ENCODE results near the gene MIB2.

Gene MIB2

DNA sequence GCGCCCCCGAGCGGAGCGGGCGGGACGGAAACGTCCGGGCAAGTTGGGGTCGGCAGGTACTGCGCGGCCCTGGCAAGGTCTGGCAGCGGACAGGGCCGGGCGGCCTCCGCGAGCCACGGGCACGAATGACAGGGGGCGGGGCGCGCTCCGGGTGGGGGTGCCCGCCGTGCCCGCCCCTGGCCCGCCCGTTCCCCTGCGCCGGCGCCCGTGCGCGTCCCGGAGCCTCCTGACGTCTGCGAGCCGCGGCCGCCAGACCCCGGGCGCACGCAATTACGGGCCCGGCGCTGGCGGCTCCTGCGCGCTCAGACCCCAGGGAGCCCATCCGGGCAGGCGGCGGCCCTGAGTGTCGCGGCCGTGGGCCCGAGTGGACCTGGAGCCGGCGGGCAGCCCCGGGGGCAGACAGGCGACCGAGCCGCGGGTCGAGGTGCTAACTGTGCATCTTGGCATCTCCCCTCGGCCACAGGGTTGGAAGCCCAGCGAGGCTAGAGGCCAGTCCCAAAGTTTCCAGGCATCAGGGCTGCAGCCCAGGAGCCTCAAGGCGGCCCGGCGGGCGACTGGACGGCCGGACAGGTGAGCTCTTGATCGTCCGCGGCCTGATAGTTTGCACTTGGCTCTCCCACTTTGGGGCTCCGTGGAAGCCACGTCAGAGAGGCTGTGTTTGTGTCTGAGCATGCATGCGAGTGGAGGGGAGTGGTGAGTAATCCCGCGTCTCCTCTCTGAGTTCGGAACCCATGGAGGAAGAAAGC lies 918 bp downstream of the MIB2 start:
- DNase-seq: no peak

DNA sequence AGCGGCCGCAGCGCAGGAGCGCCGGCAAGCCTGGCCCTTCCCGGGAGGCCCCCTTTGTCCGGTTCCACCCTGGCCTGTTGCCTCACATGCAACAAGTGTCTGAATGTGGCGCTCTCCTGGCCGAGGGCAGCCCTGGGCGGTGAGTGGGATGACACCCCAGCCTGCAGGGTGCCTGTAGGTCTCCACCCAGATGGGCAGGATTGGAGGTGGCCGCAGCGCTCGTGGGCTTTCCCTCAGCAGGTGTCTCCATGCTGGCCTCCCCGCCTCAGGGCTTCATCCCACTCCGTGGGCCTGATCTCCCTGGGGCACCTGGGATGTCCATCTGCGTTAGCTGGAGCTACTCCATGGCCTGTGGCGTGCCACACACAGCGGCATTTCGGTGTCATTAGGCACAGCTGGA lies 1.5 kb downstream of the MIB2 start:
- DNase-seq: no peak

DNA sequence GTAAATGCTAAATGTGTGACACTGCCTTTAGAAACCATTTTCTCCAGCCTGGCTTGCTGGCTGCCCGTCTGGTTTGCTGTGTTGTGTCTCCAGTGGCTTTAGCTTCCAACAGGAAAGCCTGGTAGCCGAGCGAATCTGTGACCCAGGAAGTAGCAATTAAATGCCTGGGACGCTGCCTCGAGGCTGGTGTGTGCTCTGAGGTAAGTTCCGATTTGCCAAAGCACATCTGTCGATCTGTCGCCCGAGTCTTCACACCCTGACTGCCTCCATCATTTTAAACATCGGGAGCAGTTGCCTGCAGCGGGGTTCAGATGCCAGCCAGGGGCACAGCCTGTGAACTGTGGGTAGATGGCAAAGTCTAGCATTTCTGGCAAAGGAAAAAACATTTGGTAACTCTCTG lies 2.2 kb downstream of the MIB2 start:
- DNase-seq: no peak

DNA sequence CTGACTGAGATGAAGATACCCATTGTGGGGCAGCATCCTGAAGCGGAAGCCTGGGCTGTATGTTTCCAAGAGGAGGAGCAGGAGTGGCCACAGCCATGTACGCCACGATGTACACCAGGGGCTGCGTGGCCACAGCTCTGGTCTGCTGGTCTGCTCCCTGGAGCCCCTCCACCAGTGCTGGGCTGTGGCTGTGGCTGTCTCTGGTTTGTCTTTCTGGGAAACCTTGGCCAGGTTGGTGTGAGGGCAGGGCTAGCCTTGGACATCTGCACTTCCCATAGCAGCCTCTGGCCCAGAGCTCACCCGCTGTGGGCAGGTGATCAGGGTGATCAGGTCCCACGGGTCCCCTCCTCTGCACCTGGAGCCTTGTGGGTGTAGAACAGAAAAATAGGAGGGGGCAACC lies 2.6 kb downstream of the MIB2 start:
- no peak for DNase-seq

DNA sequence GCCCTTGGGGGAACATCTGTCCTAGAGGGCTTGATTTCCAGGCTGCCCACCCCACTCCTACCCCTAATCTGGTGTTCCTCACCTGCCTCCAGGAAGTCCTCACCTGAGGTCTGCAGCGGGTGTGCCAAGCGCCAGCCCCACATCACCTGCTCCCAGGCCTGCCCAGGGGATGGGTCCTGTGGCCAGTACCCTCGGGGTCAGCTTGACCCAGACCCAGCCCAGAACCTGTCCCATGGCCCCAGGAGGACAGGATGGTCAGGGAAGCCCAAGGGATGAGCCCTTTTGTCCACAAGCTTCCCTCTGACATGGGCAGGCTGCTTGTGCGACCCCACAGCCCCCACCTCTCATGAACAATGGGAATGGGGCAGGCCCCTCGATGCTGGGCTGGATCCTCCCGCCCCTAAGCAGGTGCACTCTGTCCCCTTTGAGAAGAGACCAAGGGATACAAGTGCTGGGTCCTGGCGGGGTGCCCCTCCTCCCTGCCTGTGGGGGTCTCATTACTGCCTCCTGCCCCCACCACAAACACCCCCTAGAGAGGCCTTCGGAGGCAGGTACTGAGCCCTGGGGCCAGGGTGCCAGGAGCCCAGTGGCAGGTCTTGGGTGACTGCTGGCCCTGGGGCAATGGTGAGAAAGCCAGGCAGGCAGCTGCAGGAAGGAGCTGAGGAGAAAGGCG lies 3.2 kb downstream of the MIB2 start:
- DNase-seq: no peak

DNA sequence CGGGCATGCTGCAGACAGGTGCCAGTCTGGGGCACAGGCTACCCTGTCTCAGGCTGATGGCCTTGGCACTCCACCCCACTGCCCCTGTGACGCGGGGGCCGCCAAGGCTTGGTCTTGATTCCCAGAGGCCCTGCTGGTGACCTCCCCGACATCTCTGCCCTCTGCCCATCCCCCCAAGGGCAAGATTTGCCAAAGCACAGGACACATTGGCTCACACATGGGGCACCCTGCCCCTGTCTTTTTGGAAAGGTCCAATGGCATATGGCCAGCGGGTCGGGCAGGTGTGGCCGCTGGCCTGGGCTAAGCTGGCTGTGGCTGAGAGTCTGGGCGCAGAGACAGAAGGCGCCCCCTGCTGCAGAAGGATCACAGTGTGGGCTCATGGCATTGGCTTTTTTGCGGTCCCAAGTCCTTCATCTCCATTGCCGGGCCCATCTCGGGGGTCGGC lies 4.6 kb downstream of the MIB2 start:
- no peak for DNase-seq

DNA sequence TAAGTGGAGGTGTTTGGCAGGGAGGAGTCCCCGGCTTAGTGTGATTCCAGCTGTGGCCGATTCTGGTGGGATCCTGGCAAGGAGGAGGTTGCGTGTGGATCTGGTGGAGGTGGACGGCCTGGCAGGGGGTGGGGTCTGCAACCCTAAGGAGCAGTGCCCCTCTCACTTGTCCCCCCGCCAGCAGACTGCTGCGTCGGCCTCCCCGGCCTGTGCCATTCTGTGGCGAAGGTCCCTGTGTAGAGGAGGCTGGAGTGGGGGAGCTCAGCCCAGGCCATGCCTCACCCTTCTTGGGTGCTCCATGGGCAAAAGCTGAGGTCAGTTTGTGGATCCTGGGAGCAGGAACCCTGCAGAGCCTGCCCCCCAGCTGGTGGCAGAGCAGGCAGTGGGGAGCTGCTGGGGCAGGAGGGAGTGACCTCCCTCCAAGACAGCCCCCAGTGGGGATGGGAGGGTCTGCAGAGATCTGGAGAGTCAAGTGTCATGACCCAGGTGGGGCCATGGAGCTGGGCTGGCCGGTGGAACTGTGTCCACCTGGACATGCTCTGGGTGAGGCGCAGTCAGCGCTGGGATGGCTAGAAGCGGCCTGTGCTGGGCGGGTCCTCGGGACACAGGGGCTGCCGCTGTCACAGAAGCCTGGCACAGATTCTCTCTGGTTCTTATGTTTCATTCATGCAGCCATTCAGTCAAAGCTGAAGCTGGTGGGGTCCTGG lies 5.3 kb downstream of the MIB2 start:
- DNase-seq: no peak

DNA sequence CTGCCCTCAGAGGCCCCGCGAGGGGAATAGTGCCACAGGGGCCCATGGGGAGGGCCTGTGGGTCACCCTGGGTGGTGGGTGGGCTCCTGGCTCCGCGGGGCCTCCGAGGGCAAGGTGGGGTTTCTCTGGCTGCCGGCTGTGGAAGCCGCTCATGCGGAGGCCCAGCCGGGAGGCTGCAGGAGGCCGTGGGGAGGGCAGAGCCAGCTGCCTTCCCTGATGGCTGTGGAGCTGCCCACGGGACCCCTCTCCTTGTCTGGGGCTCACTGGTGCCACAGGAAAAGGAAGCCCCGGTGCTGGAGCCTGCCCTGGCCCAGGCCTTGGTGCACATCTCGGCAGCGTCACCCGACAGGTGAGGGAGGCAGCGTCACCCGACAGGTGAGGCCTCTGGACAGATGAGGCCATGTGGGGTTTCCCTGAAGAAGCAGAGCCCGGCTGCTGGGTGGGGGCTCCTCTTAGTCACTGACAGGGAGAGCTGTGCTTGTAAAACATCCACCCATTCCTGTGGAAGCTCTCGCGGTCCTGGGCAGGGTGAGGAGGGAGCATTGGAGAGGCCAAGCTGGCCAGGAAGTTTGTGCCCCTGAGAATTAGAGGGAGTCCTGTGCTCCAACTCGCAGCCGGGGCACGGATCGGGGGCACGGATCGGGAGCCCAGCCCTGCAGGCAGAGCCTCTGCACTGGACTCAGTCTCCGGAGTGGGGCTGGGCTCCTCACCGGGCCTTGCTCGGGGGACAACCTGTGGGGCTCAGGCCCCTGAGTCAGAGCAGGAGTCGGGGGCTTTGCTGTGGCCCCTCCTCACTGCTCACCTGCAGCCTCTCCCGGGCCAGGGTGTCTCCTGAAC lies 6.1 kb downstream of the MIB2 start:
- DNase-seq: no peak

DNA sequence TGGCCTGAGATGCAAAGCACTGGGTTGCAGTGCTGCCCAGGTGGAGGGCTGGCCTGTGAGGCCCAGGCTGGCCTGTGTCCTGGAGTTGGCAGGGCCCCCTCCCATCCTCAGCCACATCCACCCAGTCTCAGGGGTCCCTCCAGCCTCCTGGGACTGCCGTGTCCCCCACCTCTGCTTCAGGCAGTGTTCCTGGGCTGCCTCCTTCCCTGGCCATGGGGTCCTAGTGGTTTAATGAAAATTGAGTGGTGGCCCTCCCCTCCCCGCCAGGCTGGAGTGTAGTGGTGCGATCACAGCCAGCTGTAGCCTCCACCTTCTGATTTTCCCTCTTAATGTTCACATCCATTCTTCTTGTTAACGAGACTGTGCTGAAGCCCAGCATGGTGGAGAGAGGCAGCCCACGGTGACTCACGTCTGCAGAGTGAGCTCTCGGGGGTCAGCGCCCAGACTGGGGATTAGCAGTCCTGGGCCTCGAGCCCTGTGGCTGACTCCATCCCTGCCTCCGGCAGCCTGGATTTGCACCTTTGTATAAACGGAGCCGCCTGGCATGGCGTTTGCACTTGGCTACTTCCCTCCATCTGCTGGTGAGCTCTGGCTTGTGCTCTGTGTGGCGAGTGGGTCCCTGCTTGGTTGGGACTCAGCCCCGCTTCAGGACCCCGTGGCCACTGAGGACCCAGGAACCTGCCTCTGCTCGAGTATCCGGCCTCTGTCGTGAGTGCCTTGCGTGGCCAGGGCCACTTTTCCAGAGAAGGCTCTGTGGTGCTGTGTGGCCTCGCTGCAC lies 6.9 kb downstream of the MIB2 start:
- no peak for DNase-seq

DNA sequence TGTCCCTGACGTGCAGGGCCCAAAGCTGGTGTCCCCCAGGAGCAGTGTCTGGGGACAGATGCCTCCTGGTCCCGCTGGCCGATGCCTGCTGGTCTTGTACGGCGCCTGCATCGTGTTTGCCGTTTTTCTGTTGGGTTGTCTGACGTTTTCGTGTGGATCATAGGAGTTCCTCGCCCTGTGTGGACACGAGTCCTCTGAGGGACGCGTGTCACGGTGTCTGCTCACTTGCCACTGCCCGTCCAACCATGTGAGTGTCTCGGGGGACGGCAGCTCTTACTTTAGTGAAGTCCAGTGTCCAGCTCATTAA lies 7.4 kb downstream of the MIB2 start:
- DNase-seq: no peak

DNA sequence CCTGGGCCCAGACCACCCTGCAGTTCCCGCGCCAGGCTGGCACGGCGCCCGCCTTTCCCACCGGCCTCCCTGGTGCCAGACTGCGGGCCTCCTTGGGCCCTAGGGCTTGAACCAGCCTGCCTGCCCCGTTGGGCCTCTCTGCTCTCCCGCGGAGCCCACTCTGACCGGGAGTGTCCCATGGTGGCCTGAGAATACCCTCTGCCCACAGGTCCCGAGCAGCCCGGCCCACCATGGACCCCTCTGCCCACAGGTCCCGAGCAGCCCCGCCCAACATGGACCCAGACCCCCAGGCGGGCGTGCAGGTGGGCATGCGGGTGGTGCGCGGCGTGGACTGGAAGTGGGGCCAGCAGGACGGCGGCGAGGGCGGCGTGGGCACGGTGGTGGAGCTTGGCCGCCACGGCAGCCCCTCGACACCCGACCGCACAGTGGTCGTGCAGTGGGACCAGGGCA lies 7.9 kb downstream of the MIB2 start:
- no peak for DNase-seq

DNA sequence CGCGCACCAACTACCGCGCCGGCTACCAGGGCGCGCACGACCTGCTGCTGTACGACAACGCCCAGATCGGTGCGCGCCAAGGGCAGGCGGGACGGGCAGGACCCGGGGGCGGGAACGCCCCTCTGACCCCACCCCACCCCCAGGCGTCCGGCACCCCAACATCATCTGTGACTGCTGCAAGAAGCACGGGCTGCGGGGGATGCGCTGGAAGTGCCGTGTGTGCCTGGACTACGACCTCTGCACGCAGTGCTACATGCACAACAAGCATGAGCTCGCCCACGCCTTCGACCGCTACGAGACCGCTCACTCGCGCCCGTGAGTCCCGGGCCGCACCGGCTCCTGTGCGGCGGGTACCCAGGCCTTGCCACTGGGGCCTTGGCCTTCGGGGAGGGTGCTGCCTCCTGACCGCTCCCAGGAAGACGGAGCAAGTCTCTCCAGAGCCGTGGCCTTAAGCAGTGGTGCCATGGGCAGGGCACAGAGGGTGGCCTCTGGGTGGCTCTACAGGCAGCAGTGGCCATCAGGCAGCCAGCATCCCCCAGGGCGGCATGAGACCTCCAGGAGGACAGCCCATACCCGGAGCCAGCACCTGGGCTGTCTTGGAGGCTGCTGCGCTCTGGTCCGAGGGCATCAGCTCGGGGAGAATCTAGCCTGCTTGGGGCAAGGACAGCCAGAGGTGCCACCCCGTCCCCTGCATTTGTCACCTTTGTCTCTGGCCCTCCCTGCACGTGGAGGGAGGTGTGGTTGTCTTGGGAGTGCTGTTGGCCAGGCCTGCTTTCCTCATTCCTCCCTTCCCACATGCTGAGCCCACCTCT lies 8.5 kb downstream of the MIB2 start:
- no peak for DNase-seq

DNA sequence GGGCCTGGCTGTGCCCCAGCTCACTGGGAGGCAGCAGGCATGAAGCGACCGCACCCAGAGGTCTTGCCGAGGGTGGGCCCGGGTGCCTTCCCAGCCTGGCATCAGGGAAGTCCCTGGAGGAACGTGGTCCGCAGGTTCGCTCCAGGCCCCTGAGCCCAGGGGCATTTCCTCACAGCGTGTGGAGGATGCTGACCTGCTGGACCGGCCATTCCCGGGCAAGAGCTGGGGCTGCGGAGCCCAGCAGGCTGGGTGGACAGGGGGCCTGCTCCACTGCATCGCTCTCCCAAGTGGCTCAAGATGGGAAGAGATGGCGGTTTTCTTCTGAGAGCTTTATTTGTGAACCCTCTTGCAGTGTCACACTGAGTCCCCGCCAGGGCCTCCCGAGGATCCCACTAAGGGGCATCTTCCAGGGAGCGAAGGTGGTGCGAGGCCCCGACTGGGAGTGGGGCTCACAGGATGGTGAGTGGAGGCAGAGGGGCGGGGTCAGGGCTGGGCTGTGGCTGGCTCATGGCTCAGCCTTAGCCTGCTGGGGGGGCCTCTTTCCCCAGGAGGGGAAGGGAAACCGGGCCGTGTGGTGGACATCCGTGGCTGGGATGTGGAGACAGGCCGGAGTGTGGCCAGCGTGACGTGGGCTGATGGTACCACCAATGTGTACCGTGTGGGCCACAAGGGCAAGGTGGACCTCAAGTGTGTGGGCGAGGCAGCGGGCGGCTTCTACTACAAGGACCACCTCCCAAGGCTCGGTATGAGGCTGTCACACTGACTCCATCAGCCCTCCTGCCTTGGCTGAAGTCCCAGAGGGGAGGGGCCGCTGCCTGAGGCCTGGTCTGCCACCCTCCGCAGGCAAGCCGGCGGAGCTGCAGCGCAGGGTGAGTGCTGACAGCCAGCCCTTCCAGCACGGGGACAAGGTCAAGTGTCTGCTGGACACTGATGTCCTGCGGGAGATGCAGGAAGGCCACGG lies 9.4 kb downstream of the MIB2 start:
- no peak for DNase-seq

DNA sequence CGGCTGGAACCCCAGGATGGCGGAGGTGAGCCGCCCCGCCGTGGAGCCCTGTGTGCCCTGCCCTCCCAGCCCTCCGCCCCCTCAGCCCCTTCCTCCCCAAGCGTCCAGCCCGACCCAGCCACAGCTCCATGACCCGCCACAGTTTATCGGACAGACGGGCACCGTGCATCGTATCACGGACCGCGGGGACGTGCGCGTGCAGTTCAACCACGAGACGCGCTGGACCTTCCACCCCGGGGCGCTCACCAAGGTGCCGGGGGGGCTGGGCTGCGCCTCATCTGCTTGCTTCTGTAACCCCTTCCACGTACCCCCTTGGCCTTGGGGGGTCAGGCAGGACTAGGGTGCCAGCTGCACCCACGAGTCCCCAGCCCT lies 10.1 kb downstream of the MIB2 start:
- no peak for DNase-seq

DNA sequence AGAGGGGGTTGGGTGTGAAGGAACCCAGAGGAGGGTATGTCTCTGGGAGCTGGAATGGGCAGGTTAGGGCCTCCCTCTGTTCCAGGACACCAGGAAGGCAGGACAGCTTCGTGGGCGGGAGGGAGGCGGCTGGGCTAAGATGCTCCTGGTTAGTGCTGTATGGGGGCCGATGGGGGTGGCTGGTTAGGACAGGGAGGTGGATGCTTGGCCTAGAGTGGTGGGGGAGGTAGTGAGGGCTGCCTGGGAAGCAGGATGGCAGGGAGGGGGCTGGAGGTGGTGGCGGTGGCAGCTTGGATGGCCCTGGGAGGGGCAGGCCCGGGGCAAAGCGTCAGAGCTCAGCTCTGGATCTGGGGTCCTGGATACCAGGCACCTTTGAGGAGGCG lies 10.5 kb downstream of the MIB2 start:
- no peak for DNase-seq

DNA sequence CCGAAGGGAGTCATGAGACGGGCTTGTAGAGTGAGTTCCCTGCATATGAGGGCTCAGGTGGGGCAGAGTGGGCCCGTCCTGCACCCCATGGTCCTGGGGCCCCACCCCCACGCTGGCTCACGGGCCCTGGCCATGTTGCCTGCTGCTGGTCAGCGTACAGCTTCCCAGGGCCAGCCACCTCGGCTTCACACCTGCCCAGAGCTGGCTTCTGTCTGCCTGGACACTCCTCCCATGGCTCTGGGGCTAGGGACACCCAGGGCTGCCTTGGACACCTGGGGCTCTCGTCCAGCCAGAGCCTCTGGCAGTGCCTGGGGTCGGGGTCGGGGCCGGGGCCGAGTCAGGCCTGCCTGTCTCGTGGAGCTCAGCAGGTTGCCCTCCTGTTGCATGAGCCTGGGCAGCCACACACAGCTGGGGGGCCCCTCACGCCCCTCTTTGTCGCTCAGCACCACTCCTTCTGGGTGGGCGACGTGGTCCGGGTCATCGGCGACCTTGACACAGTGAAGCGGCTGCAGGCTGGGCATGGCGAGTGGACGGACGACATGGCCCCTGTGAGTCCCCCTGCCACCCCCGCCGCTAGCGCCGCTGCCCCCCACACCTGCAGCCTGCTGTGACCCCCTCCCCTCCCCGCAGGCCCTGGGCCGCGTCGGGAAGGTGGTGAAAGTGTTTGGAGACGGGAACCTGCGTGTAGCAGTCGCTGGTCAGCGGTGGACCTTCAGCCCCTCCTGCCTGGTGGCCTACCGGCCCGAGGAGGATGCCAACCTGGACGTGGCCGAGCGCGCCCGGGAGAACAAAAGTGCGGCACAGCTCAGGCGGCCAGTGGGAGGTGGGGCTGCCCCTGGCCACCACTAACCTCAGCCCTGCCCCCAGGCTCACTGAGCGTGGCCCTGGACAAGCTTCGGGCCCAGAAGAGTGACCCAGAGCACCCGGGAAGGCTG lies 11.2 kb downstream of the MIB2 start:
- DNase-seq: no peak

DNA sequence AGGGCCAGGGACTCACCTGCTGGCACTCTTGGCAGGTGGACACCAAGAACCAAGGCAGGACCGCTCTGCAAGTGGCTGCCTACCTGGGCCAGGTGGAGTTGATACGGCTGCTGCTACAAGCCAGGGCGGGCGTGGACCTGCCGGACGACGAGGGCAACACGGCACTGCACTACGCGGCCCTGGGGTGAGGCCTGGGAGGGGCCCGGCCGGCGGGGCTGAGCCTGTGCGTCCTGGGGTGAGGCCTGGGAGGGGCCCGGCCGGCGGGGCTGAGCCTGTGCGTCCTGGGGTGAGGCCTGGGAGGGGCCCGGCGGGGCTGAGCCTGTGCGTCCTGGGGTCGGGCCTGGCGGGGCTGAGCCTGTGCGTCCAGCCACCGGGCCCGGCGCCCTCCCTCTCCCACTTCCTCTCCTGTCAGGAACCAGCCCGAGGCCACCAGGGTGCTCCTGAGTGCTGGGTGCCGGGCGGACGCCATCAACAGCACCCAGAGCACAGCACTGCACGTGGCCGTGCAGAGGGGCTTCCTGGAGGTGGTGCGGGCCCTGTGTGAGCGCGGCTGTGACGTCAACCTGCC lies 12.0 kb downstream of the MIB2 start:
- no peak for DNase-seq

DNA sequence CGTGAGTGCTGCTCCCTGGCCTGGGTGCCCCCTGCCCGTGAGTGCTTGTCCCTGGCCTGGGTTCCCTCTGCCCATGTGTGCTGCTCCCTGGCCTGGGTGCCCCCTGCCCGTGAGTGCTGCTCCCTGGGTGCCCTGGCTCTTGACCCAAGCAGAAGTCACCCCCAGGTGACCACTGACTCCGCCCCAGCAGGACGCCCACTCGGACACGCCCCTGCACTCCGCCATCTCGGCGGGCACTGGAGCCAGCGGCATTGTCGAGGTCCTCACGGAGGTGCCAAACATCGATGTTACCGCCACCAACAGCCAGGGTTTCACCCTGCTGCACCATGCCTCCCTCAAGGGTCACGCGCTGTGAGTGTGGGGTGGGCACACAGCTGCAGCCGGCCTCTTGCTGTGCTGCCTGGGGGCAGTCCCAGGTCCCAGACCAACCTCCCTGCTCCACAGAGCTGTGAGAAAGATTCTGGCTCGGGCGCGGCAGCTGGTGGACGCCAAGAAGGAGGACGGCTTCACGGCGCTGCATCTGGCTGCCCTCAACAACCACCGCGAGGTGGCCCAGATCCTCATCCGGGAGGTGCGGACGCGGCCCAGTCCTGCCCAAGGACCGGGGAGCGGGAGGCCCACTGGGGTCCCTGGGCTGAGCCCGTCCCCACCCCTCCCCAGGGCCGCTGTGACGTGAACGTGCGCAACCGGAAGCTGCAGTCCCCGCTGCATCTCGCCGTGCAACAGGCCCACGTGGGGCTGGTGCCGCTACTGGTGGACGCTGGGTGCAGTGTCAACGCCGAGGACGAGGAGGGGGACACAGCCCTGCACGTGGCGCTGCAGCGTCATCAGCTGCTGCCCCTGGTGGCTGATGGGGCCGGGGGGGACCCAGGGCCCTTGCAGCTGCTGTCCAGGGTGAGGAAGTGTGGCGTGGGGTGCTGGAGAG lies 12.8 kb downstream of the MIB2 start:
- DNase-seq: no peak
